GM19324 (cell line): ENCODE measurements around the gene IRF5.
"Not testable (repeated sequence)": the region's sequence is repeated elsewhere in the genome, so short reads cannot be mapped to it uniquely, and the experiment has no call there.

Source experiments
- ATAC-seq: cut with Tn5 transposase; IDR thresholded peaks from one replicate; pipeline ENCODE4 v1.9.1; 2021; ENCODE audit warnings: mild to moderate bottlenecking, moderate library complexity; ENCODE audit not compliant: unreplicated experiment, low FRiP score

Gene IRF5

DNA sequence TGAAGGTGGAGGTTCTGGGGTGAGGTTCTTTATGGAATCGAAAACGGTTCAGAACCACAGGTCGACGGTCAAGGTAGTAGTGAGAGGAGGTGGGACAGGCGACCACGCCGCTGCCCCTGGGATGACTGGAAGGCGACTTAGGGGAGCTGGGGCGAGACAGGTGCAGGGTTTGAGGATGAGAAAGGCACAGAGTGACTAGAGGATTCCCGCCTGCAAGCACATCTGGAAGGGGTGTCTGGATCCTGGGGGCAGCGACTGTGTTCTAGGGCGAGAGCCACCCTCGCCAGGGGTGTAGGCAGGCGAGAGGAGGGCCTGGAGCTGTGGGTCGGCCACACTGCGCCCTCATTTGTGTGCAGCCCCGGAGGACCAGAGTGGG is 468 bp upstream of the IRF5 start:
- ATAC-seq = no peak

DNA sequence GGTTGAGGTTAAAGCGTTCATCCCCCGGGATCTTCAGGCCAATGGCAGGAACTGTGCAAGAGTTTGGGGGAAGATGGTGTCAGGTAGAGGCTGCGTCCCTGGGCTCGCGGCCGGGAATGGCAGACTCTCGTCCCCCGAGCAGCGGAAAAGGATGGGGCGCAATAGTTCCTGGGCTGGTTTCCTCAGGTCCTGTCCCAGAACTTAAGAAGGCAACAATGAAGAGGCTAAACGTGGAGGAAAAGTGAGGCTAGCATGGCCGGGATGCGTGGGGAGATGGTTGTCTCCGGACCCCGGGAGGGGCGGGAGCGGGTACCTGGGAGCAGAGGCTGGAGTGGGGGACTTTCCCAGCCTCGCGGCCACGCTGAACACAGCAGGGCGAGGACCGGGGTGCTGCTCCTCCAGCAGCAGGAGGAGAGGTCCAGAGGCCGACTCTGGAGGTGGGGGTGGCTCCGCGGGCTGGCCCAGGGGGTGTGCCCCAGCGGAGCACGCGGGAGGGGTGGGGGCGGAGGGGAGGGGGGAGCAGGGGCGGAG is 882 bp downstream of the IRF5 start:
- ATAC-seq = no peak

DNA sequence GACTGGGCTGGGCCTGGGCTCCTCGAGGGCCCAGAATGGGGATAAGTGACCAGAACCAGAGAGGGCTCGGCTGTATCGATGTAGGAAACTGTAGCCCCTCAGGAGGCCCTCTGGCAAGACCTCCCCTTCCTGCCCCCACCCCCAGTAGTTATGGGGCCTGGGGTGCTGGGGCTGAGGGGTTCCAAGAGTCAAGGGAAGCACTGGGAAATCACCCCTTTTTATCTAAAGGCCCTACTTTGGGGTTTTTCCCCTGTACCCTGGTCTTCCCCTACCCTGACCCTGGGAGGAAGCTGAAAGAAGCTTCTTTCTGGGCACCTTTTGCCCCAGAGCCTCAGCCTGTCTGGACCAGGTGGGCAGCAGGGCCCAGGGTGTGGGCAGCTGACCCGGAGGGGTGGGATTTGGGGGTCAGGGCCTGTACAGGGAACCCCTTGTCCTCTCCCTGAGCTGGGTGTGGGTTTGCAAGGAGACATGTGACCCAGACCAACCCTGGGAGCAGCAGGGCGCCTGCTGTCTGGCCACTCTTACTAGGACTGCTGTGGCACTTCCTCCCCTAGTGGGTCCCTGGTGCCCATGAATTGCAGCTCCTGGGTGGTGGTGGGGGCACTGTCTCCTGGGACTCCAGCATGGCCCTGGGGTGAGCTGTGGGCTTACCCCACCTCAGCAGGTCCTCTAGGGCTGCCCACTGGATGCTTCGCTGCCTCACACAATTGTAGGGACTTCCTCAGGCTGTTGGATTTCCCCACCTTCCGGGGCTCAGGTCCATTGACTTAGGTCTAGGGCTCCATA is 1.5 kb downstream of the IRF5 start:
- no peak for ATAC-seq

DNA sequence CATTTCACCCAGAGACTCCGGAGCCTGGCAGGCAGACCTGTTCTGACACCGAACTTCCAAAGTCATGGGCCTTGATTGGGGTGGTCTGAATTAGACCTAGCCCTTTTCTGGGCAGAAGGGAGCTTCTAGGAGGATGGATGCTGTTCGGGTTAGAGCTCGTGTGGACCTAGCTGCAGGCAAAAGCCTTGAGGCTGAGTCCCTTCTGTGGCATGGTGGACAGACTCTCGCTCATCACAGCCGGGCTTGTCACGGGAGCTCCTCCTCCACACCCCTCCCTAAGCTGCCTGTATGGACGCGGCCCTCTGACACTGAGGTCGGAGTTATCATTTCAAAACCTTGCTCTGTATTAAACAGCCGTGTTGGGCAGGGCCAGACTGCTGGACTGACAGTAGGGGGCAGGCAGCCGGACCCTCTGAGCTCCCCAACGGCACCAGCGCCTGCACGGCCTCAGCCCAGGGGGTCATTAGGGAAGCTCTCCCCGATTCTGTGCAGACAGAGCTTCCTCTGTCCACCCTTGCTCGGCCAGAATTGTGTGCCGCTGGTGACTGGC is 2.2 kb downstream of the IRF5 start:
- peak; percentile 15 for ATAC-seq

DNA sequence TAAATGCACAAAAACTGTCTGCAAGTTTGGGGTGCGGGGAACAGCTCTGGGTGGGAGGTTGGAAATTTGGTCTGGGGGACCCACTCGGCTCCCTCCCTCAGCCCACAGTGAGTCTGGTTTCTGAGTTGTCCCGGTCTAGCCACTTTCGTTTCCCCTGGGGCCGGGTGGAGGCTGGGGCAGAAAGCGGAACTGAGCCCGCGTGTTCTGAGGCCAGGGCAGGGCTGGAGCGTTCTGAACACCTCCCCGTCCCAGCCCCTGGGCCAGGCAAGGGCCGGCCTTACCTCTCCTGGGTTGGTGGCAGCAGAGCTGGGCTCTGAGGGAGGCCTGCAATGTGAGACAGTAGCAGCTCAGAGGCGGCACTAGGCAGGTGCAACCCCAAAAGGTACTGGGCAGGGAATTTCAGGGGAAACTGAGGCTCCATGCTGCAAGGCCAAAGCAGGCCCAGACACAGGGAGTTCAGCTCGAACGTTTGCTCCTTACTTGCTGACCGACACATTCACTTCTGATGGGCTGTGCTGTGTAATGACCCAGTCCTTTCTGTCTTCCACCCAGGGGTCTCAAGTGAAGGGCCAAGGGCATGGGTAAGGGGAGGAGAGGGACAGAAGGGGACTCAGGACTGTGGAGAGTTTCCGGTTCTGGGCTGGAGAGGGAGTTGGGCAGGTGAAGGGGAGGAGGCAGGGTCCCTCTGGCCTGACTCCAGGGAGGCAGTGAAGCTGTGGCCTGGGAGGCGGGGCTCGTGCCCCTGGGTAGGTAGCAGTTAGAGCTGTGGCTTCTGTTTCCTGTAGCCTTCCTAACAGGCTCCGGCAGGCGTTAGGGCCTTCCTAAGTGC is 3.0 kb downstream of the IRF5 start:
- peak; percentile 62 for ATAC-seq

DNA sequence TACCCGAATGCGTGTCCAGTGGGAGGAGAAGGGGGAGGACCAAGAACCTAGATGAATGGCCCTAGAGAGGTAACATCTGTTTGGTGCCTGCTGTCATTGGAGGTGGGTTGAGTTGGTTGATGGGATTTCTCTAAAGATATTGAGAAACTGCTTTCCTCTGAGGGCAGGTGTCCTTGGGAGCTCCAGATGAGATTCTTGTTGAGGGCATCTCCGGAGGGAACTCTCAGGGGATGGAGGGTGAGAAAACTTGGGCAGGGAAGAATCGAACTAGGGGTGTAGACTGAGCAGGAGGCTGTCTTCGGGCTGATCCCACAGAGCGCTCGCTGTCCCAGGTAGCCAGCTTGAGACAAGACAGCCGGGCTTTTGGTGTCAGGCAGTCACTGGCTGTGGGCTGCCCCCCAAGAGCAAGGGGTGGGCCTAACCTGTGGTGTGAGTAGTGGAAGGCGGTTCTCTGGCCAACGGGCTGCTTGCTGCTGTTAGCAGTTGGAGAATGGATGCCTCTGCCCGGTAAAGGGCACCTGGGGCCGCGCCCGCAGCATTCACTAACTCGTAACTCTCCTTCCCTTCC is 3.7 kb downstream of the IRF5 start:
- no peak for ATAC-seq

DNA sequence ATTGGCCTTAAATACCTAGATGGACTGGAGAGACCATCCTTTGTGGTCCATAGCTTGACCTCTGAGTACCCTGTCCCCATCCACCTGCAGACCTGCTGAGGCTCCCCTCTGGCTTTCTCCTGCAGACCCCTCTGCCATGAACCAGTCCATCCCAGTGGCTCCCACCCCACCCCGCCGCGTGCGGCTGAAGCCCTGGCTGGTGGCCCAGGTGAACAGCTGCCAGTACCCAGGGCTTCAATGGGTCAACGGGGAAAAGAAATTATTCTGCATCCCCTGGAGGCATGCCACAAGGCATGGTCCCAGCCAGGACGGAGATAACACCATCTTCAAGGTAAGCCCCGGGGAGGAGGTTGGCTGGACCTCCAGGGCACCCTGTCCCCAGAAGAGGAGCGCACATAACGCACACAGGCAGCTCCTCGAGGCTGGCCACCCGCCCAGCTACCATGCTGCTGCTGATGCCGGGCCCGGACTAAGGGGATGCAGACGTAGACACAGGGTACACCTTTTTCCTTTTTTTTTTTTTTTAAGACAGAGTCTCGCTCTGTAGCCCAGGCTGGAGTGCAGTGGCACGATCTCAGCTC is 4.3 kb downstream of the IRF5 start:
- ATAC-seq = no peak

DNA sequence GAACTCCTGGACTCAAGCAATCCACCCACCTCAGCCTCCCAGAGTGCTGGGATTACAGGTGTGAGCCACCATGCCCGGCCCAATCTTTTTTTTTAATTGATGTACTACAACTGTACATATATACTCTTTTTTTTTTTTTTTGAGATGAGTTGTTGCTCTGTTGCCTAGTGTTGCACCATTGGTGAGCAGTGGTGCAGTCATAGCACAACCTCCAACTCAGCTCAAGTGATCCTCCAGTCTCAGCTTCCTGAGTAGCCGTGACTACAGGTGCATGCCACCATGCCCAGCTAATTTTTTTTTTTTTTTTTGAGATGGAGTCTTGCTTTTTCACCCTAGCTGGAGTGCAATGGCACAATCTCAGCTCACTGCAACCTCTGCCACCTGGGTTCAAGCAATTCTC is 5.5 kb downstream of the IRF5 start:
- not testable (repeated sequence) for ATAC-seq

DNA sequence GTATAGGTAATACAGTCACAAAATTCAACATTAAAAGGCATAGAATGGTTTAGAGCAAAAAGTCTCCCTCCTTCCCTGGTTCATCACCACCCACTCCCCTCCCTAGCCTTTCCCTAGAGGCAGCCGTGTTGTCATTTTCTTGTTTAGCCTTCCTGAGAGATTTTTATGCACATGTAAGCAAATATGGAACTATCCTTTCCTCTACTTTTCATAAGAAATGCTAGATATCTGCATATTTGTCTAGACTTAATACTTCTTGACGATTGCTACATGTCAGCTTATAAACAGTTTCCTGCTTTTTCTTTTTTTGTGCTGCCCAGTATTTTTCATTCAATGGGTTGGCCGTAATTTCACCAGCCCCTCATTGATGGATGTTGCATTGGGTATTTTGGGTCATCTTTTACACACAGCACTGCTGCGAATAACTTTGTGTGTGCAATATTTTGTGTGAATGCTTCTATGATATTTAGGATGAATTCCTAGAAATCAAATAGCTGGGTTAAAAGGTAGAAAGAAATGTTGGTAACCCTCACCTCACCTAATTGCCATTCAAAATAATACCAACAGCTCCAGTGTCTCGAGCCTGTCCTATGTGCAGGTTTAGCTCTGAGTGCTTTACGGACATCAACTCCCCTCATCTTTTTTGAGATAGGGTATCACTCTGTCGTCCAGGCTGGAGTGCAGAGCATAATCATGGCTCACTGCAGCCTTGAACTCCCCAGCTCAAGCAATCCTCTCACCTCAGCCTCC is 6.9 kb downstream of the IRF5 start:
- no peak for ATAC-seq

DNA sequence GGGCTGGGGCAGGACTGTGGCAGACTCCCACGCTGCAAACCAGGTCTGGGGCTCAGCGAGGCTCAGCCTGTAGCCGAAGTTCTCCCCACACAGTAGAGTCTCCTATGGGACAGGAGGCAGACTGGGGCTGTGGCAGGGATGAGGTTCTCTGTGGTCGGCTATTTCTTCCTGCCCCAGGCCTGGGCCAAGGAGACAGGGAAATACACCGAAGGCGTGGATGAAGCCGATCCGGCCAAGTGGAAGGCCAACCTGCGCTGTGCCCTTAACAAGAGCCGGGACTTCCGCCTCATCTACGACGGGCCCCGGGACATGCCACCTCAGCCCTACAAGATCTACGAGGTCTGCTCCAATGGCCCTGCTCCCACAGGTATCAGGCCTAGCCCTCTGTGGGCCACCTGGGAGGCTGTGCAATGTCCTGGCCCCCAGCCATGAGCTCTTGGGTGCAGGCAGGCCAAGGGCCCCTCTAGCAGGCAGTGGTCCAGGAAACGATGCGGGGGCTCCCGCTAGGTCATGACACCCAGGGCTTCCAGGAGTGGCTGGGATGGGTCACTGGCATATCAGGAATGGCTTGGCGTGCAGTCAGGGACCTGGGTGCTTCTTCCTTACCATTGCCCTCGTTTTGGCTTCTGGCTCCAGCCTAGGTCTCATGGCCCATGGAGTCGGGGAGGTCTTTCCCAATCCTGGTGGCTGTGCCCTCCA is 8.1 kb downstream of the IRF5 start:
- no peak for ATAC-seq

DNA sequence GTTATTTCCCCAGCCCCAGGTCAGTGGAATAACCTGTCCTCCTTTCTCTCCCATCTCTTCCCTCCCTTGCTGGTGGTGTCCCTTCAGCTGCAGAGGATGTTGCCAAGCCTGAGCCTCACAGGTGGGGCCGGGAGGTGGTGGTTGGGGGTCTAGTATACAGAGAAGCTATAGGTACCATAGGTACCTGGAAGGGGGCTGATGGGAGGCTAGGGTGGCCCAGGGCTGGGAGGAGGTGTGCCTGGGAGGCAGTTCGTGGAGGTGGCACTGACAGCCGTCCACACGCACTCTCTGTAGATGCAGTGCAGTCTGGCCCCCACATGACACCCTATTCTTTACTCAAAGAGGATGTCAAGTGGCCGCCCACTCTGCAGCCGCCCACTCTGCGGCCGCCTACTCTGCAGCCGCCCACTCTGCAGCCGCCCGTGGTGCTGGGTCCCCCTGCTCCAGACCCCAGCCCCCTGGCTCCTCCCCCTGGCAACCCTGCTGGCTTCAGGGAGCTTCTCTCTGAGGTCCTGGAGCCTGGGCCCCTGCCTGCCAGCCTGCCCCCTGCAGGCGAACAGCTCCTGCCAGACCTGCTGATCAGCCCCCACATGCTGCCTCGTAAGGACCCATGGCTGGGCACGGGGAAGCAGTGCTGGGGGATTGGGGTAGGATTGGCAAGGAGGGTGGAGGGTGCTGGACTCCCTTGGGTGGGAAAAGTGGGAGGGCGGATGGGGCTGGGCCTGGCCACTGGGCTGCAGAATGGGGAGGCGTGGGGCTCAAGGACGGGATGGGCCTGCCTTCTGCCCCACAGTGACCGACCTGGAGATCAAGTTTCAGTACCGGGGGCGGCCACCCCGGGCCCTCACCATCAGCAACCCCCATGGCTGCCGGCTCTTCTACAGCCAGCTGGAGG is 9.5 kb downstream of the IRF5 start:
- ATAC-seq = no peak

DNA sequence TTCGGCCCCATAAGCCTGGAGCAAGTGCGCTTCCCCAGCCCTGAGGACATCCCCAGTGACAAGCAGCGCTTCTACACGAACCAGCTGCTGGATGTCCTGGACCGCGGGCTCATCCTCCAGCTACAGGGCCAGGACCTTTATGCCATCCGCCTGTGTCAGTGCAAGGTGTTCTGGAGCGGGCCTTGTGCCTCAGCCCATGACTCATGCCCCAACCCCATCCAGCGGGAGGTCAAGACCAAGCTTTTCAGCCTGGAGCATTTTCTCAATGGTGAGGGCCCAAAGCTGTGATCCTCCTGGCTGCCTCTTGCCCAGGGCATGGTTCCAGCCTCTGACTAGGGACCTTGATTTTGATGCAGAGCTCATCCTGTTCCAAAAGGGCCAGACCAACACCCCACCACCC is 10.1 kb downstream of the IRF5 start:
- no peak for ATAC-seq

DNA sequence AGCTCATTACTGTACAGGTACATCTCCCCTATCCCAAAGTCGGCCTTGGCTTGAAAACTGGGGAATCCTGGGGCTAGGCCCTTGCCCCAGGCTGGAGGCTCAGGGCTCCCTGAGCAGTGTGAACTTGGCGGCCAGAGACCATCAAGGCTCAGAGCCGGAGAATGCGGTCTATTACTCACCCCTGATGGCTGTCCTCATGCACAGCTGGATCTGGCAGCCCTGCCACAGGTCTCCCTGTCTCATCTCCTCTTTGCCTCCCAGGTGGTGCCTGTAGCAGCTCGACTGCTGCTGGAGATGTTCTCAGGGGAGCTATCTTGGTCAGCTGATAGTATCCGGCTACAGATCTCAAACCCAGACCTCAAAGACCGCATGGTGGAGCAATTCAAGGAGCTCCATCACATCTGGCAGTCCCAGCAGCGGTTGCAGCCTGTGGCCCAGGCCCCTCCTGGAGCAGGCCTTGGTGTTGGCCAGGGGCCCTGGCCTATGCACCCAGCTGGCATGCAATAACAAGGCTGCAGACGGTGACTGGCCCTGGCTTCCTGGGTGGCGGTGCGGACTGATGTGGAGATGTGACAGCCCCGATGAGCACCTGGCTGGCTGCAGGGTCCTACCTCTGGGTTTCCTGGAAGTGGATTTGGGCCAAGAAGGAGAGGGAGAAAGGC is 10.7 kb downstream of the IRF5 start:
- ATAC-seq = no peak

DNA sequence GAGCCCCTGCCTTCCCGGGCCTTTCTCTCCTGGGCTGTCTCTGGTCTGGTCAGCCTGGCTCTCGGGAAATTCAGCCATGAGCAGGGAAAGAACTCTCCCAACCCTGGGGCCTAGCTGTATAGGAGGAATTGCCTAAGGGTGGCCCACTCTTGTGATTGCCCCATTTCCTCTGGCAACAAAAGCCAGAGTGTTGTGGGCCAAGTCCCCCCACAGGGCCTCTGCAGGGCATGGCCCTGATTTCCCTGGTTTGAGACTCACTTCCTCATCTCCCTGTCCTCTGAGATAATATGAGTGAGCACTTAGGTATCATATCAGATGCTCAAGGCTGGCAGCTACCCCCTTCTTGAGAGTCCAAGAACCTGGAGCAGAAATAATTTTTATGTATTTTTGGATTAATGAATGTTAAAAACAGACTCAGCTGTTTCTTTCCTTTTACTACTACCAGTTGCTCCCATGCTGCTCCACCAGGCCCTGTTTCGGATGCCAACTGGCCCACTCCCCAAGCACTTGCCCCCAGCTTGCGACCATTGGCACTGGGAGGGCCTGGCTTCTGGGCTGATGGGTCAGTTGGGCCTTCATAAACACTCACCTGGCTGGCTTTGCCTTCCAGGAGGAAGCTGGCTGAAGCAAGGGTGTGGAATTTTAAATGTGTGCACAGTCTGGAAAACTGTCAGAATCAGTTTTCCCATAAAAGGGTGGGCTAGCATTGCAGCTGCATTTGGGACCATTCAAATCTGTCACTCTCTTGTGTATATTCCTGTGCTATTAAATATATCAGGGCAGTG is 11.4 kb downstream of the IRF5 start:
- no peak for ATAC-seq

DNA sequence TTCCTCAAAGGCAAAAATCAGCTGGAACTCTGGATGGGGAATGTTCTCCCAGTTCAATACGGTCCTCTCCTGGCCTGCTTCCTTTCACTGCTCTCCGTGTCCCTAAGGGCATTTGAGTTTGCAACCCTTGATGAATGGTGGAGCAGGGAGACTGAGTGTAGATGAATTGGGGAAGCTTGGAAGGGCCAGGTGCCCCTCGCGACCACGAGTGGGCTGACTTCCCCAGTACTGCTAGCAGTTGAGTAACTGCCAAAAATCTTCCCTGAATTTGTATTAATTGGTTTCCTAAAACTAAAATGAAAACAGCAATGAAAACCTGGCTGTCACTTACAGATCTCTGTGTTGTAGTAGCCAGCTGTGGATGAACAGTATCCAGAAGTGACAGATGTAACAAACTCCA is 13.6 kb downstream of the IRF5 start:
- no peak for ATAC-seq

DNA sequence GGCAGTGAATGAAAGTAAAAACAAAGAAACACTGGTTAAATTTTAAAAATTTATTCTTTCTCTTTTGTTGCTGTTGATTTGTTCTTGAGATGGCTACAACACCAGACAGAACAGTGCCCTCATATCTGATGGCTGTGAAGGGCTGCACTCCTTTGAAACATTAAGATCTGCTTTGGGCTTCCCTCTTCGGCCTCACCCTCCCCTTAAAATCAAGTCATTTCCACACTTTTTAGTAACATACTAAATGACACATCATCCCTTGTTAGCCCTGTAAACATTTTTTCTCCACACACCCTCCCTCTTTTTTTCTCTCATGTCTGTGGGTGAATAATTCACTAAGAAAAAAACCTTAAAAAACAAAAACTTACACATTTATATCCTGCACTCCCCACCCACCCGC is 16.4 kb downstream of the IRF5 start:
- no peak for ATAC-seq
